Cerebellar nuclear complex (tissue), 1 donor: Measurements from ENCODE around the gene FOXM1.
"Not testable (repeated sequence)": the region's sequence is repeated elsewhere in the genome, so short reads cannot be mapped to it uniquely, and the experiment has no call there.

Experiments
- DNase-seq, 2 experiments: peaks; one replicate each; lab custom pipeline; 2025; lab: John Stamatoyannopoulos, UW

The FOXM1 gene

DNA sequence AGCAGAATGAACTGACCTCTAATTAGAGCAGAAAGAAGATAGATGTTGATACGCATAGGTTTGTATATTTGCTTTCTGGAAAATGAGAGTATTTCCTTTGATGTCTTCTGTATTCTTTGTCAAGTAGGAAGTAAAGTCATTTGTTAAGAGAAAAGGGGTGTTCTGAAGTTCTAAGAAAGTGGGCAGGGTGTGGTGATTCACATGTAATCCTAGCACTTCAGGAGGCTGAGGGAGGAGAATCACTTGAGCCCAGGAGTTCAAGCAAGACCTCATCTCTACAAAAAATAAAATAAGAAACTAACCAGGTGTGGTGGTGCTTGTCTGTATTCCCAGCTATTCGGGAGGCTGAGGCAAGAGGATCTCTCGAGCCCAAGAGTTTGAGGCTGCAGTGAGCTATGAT lies 2.9 kb upstream of the FOXM1 start:
- DNase-seq, result no peak

- DNase-seq, result no peak
These were observed 1.2 kb upstream of the FOXM1 start for GRCh38 chr12:2877953-2878732.

DNA sequence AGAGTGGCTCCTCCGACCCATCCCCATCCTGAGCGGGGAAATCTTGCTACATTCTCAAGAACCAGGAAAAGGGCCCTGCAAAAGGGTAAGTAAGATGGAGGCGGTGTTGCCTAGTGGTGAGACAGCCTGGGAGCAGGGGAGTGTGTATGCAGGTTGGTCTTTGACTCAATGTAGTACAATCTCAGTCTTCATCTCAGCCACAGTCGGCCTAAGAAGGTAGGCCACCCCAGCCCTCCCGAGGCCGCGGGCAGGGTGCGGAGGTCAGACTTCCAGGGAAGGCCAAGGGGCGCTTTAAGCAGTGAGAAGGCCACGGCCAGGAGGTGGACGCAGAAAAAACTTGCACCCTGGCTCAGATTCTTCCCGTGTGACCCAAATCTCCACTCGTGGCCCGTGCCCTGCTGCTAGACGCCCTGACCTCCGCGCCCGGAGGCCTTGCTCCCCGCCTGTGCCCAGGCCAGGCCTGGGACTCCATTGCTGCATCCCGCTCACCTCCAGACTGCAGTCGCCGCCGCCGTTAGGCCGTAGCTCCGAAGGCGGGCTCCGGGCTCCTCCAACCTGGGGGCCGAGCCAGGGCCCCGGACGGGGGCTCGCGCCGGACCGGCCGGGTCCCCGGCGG lies 435 bp downstream of the FOXM1 start:
- DNase-seq, result no peak

DNA sequence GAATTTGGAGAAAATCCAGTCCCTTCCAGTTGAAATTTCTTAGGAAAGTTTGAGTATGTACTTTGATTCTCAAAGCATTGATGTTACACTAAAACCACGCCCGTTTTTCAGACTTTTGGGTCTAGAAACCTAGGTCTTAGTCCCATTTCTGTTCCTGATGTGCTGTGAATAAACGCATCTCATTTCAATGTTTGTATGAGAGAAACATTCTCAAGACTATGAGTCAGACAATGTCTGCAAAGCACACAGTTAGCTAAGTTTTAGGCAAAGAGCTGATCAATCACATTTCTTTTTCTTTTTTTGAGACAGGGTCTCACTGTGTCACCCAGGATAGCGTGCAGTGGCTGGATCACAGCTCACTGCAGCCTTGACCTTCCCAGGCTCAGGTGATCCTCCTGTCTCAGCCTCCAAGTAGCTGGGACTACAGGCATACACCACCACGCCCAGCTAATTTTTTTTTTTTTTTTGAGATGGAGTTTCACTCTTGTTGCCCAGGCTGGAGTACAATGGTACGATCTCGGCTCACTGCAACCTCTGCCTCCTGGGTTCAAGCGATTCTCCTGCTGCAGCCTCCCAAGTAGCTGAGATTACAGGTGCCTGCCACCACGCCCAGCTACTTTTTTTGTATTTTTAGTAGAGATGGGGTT lies 7.9 kb downstream of the FOXM1 start:
- DNase-seq, result not testable (repeated sequence)

DNA sequence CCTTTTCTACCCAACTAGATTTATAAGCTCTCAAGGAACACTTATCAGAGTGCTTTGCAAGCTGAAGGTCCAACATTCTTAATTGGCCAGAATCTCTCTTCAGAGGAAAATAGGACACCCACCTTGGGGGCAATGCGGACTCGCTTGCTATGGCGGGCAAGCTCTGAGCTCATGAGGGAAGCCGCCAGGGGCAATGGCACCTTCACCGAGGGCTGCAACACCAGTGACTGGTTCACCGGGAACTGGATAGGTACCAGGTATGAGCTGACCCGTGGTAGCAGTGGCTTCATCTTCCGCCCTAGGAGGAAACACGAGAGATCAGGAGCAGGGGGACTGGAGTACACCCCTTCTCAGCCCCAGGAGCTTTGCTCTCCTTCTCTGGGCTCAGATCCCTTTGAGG lies 12.8 kb downstream of the FOXM1 start:
- DNase-seq, result no peak

- DNase-seq, result not testable (repeated sequence)
These were observed 13.6 kb downstream of the FOXM1 start for GRCh38 chr12:2863402-2863801.

DNA sequence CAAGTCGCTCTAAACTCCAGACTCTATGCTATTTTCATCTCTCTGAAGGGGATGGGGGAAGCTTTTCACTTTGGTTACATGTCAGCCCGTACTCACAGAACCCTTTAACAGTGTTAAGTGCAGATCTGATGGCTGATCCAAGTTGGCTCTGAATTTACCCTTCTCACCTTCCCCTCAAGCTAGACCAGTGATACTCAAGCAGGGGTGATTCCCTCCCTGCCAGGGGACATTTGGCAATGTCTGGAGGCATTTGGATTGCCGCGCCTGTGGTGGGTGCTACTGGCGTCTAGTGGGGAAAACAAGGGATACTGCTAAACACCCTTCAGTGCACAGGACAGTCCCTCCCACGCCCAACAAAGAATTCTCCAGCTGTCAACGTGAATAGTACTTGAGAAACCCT lies 14.1 kb downstream of the FOXM1 start:
- DNase-seq, result no peak

DNA sequence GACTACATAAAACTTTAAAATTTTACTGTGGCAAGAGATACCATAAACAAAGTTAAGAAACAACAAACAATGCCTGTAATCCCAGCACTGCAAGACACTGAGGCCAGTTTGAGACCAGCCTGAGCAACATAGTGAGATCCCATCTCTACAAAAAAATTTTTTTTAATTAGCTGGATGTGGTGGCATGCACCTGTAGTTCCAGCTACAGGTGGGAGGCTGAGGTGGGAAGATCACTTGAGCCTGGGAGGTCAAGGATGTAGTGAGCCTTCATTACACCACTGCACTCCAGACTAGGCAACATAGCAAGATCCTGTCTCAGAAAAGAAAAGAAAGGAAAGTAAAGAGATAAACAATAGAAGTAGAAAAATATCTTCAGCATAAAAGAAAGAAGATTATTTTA lies 16.8 kb downstream of the FOXM1 start:
- no peak for DNase-seq

DNA sequence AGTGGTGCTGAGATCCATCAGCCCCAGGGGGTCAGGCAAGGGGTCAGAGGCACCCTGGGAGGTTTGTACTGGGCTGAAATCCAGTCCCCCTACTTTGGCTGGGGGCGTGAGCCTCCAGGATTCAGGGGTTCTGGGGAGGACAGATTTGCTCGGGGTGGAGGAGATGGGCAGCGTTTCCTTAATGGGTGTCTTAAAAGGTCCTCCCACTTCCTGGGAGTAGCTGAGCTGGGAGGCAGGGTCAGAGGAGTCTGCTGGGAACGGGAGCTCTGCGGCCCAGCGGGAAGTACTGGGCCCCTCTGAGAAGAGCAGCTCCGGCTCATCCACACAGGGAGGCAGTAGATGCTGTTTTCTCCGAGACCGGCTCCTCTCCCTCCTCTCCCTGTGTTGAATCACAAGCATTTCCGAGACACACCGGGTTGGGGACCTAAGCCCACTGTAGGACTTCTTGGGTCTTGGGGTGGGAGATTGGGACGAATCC lies 18.0 kb downstream of the FOXM1 start:
- no peak for DNase-seq

- DNase-seq, result no peak
These were observed 18.6 kb downstream of the FOXM1 start for GRCh38 chr12:2858334-2858733.

DNA sequence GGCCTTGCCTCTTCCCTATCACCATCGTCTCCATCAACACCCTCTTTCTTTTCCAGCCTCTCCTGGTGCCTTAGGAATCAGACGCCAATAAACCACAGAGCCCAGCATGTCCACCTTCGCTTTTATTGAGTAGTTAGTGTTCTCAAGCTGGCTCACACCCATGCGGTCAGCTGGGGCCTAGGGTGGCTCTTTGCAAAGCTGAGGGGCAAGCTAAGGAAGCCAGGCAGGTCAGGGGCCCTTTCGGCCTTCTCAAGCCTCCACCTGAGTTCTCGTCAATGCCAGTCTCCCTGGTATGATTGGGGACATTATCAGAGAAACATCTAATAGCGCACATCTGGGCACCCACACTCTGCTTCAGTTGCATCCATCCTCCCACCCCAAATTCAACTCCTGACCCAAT lies 19.4 kb downstream of the FOXM1 start:
- DNase-seq, result no peak

DNA sequence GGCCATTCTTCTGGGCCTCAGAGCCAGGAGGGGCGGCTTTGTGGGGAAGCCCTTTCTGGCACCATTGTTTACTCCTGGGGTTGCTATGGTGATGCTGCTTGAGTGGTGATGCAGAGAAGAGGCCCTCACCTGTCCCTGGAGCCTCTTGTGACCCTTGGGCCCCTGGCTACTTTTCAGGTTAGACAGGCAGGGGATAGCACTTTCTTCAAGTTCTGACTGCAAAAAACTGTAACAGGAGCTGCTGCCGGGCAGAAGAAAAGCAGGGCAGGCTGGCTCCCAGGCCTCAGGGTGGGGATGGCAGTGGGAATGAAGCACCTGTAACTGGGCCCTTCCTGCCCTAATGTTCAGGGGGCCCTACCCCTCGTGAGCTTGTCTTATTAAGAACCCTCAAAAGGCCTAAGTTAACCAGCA lies 19.9 kb downstream of the FOXM1 start, which contains the start of gene TEX52:
Gene TEX52, minus strand, starts transcription at position 19 of the 411 bp plus-strand sequence. Its CDS starts 13 bp downstream, at position 6.
- no peak for DNase-seq

GRCh38 chr12:2856051-2856450 lies 20.9 kb downstream of the FOXM1 start:
- DNase-seq, result no peak

DNA sequence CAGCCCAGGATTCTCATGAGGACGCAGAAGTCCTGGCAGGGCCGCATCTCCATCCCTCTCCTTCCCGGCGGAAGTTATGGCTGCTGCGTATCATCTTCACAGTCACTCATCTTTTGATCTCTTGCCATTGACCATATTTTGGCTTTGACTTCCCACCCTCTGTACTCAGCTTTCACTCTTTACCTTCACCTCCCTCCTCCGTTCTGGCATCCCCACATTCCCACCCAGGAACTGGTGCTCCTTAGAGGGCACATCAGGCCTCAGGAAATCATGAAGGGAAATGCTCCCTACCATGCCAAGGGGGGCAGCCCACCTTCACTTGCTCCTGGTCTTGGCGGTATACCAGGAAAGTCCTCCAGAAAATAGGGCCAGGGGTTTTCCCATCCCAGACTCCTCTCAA lies 21.4 kb downstream of the FOXM1 start:
- no peak for DNase-seq

GRCh38 chr12:2854669-2855453 lies 22.1 kb downstream of the FOXM1 start:
- DNase-seq, result no peak

DNA sequence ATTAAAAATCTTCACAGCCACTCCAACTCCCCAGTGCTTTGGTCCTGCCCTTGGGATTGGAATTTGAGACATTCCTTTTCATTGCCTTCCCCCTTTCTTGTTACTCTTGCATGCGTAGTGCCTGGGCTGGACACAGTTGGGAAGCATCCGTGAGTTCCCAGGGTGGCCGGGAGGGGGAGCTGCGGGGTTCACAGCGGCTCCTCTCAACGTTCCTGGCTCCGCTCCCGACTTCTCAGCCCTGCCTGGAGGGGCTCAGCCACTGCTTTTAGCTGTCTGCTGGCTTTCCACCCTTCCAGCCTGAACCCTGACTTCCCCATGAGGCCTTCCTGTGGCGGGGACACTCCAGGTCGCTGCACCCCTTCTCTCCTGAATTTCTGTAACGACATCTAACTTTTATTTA lies 23.3 kb downstream of the FOXM1 start:
- DNase-seq, result no peak

DNA sequence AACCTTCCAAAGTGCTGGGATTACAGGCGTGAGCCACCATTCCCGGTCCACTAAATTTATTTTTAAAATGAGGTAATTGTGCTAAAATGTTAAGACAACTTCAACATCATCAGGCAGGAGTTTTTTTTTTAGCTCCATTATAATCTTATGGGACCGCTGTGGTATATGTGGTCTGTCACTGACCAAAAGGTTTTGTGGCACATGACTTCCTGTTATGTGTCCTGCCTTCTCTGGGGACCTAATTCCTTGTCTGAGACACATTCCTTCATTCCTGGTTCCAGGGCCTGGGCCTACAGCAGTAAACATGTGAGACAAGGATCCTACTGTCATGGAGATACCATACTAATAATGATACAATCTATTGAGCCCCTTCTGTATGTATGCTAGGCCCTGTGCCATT lies 25.0 kb downstream of the FOXM1 start:
- no peak for DNase-seq

DNA sequence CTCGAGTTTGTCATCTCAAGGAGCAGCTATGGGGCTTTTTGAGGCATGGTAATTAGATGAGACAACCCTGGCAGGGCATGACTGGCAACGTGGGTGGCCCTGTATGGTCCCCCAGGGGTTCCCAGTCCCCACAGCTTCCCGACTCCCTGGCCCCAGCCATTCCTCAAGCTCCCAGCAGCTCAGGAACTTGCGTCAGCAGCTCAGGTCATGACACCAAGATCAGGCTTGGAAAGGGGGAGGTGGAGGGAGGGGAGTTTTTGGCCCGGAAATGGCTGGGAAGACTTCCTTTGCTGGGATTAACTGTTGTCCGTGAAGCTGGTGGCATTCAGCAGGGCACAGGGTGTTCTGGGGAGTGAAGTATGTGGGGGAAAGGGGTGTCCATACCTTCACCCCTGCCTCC lies 31.7 kb downstream of the FOXM1 start:
- DNase-seq, result no peak

- DNase-seq, result no peak
These were observed 32.2 kb downstream of the FOXM1 start for GRCh38 chr12:2844786-2845185.

DNA sequence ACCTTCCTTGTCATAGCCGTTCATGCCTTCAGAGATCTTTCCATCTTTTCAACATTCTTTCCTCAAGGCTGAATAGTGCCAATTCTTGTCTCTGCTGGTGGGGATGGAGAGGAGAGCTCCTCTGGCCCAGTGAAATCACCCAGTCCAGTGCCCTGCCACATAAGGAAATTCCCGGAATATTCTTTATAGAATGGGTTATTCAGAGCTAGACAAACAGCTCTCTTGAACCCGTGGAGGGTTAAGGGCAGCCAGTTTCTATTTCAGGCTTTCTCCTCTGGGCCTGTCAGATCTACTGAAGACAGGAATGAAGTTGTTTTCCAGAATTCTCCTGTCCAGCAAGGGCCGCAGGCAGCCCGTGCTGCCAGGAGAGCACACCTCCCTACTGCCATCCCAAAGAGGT lies 34.0 kb downstream of the FOXM1 start:
- no peak for DNase-seq

DNA sequence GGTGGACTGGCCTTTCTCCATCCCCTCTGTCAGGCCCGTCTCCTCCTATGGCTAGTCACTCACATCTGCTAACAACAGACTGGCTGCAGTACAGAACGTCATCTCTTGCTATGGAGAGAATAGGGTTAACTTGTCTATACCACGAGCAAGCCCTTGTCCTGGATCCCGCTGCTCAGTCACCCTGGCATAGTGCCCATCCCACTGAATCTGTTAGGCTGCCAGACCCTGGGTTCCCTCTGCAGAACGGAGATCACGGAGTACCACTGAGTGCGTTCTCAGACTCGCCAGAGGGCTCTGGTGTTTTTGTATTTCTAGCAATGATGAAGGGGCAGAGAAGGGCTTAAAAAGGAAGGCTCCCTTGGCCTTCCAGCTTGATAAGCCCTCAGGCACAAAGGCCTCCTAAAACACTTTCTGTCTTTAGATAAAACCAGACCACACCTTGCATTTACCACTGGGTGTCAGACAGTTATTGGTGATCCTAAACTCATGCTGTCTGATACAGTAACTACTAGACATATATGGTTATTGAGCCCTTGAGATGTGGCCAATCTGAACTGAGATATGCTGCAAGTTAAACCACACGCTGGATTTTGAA lies 35.8 kb downstream of the FOXM1 start:
- DNase-seq, result no peak

- DNase-seq, result no peak
These were observed 40.4 kb downstream of the FOXM1 start for GRCh38 chr12:2836574-2836973.
